Measurements from ENCODE around the gene MAGEA11. TPM values are rescaled to one million over a fixed set of nuclear protein-coding genes. Genes with fewer than 3 reads are reported as not detected.

Gene MAGEA11
- total RNA-seq, 2 experiments from 2014 or later, result not detected

Other genes with a start within 250 kb of the MAGEA11 start
- gene IDS, start 206.8 kb upstream of the MAGEA11 start, total RNA-seq, result 10 to 100 TPM; 71.6 to 72.2 TPM
- gene EOLA1, start 171.0 kb upstream of the MAGEA11 start, total RNA-seq, result 10 to 100 TPM; 22.1 to 24.7 TPM
- gene HSFX3, start 162.1 kb upstream of the MAGEA11 start, total RNA-seq, result not detected
- not detected for gene MAGEA9B, start 124.6 kb upstream of the MAGEA11 start, total RNA-seq
- gene HSFX2, start 116.7 kb upstream of the MAGEA11 start, total RNA-seq, result under 1 TPM in 1 of 2 experiments, not detected in 1; 0.29 TPM
- gene TMEM185A, start 80.3 kb upstream of the MAGEA11 start, total RNA-seq, result 10 to 100 TPM; 10.5 to 12.7 TPM
- under 1 TPM; 0.24 to 0.43 TPM for gene HSFX1, start 62.0 kb downstream of the MAGEA11 start, total RNA-seq
- not detected for gene MAGEA9, start 69.9 kb downstream of the MAGEA11 start, total RNA-seq
- not detected for gene MAGEA8, start 169.1 kb downstream of the MAGEA11 start, total RNA-seq
- not detected for gene HSFX4, start 217.5 kb downstream of the MAGEA11 start, total RNA-seq
- 10 to 100 TPM; 32.4 to 33.7 TPM for gene EOLA2, start 226.4 kb downstream of the MAGEA11 start, total RNA-seq

All from activated CD4-positive, alpha-beta memory T cell treated with anti-CD3 and anti-CD28 coated beads for 36 hours (primary cell).